ENCODE results near the gene DOP1A.

DNA sequence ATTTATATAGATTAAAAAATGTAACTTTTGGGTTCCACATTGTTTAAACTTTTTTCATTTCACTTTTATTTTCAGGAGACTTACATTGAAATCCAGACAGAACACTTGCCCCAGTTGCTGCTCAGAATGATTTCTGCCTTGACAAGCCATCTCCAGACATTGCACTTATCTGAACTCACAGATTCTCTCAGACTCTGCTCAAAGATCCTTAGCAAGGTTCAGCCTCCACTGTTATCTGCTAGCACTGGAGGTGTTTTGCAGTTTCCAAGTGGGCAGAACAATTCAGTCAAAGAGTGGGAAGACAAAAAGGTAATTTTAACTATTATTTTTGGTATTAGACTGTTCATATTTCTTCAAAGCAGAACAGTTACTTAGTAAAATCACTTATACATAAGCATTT is 58.0 kb downstream of the DOP1A start:
- TF ChIP-seq ISL2 (CRISPR knock-in tag; IDR thresholded peaks at IDR 0.05) = no peak
- TF ChIP-seq BCL6 (CRISPR knock-in tag; IDR thresholded peaks at IDR 0.05) = no peak
- no peak for TF ChIP-seq CTCF (CRISPR knock-in tag; IDR thresholded peaks at IDR 0.05)
